GM23338 (cell line): ENCODE measurements around the gene L1CAM. TPM values are rescaled to one million over a fixed set of nuclear protein-coding genes. Genes with fewer than 3 reads are reported as not detected.

Source experiments
- ATAC-seq: fragments of 200-7000 bp; cut with Tn5 transposase; 3 replicates; pipeline ENCODE4 v1.9.1; 2020
- DNase-seq: peaks from one replicate; pipeline ENCODE4 v3.0.0-alpha.2; 2015; ENCODE audit warnings: low spot score
- H2AFZ ChIP-seq: fragments of 200-600 bp; sonication (generic); 2 replicates; pipeline ENCODE4 v1.8.0; 2016; ENCODE audit warnings: antibody characterized with exemption, mild to moderate bottlenecking, moderate library complexity
- H3F3A ChIP-seq: fragments of 200-600 bp; sonication (generic); replicated peaks from 2 replicates; pipeline ENCODE4 v1.8.0; 2017; ENCODE audit warnings: antibody characterized with exemption, mixed run types, low read depth
- H3K27ac ChIP-seq: fragments of 200-600 bp; sonication (generic); 2 replicates; pipeline ENCODE4 v1.6.1; 2016; ENCODE audit warnings: low read depth
- H3K27me3 ChIP-seq: fragments of 200-600 bp; sonication (generic); 2 replicates; pipeline ENCODE4 v1.8.0; 2016; ENCODE audit warnings: mild to moderate bottlenecking, mixed run types, moderate library complexity; ENCODE audit not compliant: insufficient read depth
- H3K36me3 ChIP-seq: fragments of 200-600 bp; sonication (generic); 2 replicates; pipeline ENCODE4 v1.8.0; 2016; ENCODE audit warnings: mild to moderate bottlenecking; ENCODE audit not compliant: insufficient read depth
- H3K4me1 ChIP-seq: fragments of 200-600 bp; sonication (generic); 2 replicates; pipeline ENCODE4 v1.8.0; 2016; ENCODE audit warnings: mild to moderate bottlenecking, moderate library complexity; ENCODE audit not compliant: insufficient read depth
- H3K4me2 ChIP-seq: fragments of 200-600 bp; sonication (generic); 2 replicates; pipeline ENCODE4 v1.7.1; 2017; ENCODE audit warnings: mixed run types
- H3K4me3 ChIP-seq: fragments of 200-600 bp; sonication (generic); 2 replicates; pipeline ENCODE4 v1.6.1; 2016; ENCODE audit warnings: mixed run types
- H3K79me2 ChIP-seq: fragments of 200-600 bp; sonication (generic); replicated peaks from 2 replicates; pipeline ENCODE4 v1.8.0; 2017; ENCODE audit warnings: mild to moderate bottlenecking; ENCODE audit not compliant: insufficient read depth
- H3K9me2 ChIP-seq: fragments of 200-600 bp; sonication (generic); 2 replicates; pipeline ENCODE4 v1.8.0; 2017; ENCODE audit not compliant: insufficient read depth
- H4K20me1 ChIP-seq: fragments of 200-600 bp; sonication (generic); replicated peaks from 2 replicates; pipeline ENCODE4 v1.8.0; 2017; ENCODE audit warnings: mild to moderate bottlenecking; ENCODE audit not compliant: insufficient read depth
- H3K27ac Mint-ChIP-seq: 2 replicates; pipeline ENCODE4 v1.8.0; 2020; ENCODE audit warnings: inconsistent platforms, mild to moderate bottlenecking, moderate library complexity, mixed read lengths
- H3K27me3 Mint-ChIP-seq: 3 replicates; pipeline ENCODE4 v1.8.0; 2022; ENCODE audit warnings: low read depth, mild to moderate bottlenecking, moderate library complexity, mixed read lengths, inconsistent platforms; ENCODE audit not compliant: insufficient read depth, poor library complexity
- H3K36me3 Mint-ChIP-seq: 3 replicates; pipeline ENCODE4 v1.8.0; 2021; ENCODE audit warnings: low read depth, mild to moderate bottlenecking, inconsistent platforms, moderate library complexity, mixed read lengths
- H3K4me1 Mint-ChIP-seq: 3 replicates; pipeline ENCODE4 v1.8.0; 2020; ENCODE audit warnings: mild to moderate bottlenecking, inconsistent platforms, mixed read lengths
- H3K4me3 Mint-ChIP-seq: 3 replicates; pipeline ENCODE4 v1.8.0; 2021; ENCODE audit warnings: moderate library complexity, mild to moderate bottlenecking, inconsistent platforms, mixed read lengths
- H3K9me3 Mint-ChIP-seq: 3 replicates; pipeline ENCODE4 v1.8.0; 2020; ENCODE audit warnings: moderate library complexity, mild to moderate bottlenecking, inconsistent platforms, mixed read lengths
- ETS1 ChIP-seq: IDR thresholded peaks from 2 replicates; pipeline ENCODE4 v1.6.1; 2016; ENCODE audit warnings: antibody characterized with exemption
- EZH2 ChIP-seq: fragments of 200-600 bp; sonication (generic); IDR thresholded peaks from one replicate; pipeline ENCODE4 v1.8.0; 2017; ENCODE audit warnings: antibody characterized with exemption, mild to moderate bottlenecking, low read depth; ENCODE audit not compliant: unreplicated experiment
- NANOG ChIP-seq: IDR thresholded peaks from 2 replicates; pipeline ENCODE4 v1.6.1; 2016; ENCODE audit warnings: antibody characterized with exemption, borderline replicate concordance
- POLR2AphosphoS5 ChIP-seq: IDR thresholded peaks from 2 replicates; pipeline ENCODE4 v1.6.1; 2016; ENCODE audit warnings: antibody characterized with exemption, low read depth
- REST ChIP-seq: IDR thresholded peaks from one replicate; pipeline ENCODE4 v1.6.1; 2018; ENCODE audit warnings: antibody characterized with exemption; ENCODE audit not compliant: unreplicated experiment
- ZNF114 ChIP-seq: fragments of 250-450 bp; sonication (Bioruptor Pico); IDR thresholded peaks from 2 replicates; pipeline ENCODE4 v1.5.0; 2020; ENCODE audit warnings: mild to moderate bottlenecking, moderate library complexity
- ZNF462 ChIP-seq: fragments of 250-450 bp; sonication (Bioruptor Pico); IDR thresholded peaks from 2 replicates; pipeline ENCODE4 v1.5.0; 2020; ENCODE audit warnings: mild to moderate bottlenecking, moderate library complexity
- polyA plus RNA-seq: library from polyadenylated mRNA; unstranded; fragments of >200 nt; fragmentation: Nextera tagmentation; extraction: Ambion mirVana; gene quantifications from 2 replicates; pipeline ENCODE4 v1.2.1, GENCODE V29; 2016
- total RNA-seq: library from RNA; depleted of rRNA; stranded (reverse); fragments of >200 nt; shearing (Covaris generic); gene quantifications from 2 replicates; pipeline ENCODE4 v1.2.3, GENCODE V29; 2014

L1CAM gene
- total and polyA plus RNA-seq, 2 experiments from 2014 or later, result 7.4 to 29.2 TPM

DNA sequence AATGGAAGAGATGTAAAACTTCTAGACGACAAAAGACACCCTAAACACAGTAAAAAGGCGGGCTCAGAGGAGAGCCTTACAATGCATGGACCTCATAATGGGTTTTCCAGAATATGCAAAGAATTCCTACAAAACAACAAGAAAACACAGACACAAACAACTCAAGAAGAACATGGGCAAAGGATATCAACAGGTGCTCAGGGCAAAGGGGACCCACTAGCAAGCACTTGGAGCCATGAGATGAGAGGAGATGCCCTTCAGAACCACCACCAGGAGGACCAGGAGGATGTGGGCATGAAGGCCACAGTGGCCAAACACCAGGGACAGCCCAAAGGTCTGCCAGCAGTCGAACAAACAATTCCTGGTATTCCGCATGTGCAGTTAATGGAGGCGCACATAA, 72.8 kb downstream of the L1CAM start (continued):
- TF ChIP-seq ZNF462 (CRISPR knock-in tag) (no peak), ETS1 (no peak), NANOG (no peak), REST (no peak)

DNA sequence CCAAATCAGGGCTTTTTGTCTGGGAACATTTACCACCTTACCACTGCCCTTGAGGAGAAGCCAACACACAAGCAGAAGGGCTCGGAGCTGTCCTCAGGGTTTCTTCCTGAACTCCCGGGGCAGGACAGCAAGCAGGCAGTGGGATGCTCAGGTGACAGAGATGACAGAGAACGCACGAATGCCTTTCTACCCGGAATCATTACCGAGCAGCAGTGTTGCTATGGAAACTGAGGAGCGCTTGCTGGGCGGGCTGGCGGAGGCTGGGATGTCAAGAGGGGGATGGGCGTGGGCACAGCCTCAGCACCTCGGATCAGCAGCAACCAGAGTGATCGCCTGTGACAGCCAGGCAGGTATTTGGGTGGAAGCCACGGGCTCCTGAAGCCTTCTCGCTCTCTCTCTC, 73.8 kb downstream of the L1CAM start:
- no peak for DNase-seq
- Histone ChIP-seq H3K36me3 (no peaks in the 10 kb centered on the region), H3K4me1 (peaks cover 20% of the 10 kb centered on the region), H4K20me1 (peaks cover 3% of the 10 kb centered on the region), H3K9me2 (no peaks in the 10 kb centered on the region), H3K4me3 (no peak overlapping the region), H2AFZ (no peak overlapping the region), H3K27ac (no peak overlapping the region), H3K4me2 (no peak overlapping the region), H3K27me3 (no peaks in the 10 kb centered on the region), H3K79me2 (peaks cover 88% of the 10 kb centered on the region), H3F3A (no peaks in the 10 kb centered on the region)
- TF ChIP-seq POLR2AphosphoS5 (no peak), EZH2 (no peak), REST (no peak), ZNF114 (CRISPR knock-in tag) (no peak), ETS1 (no peak)
- Mint-ChIP-seq H3K27me3 (peaks cover 10% of the 10 kb centered on the region), H3K4me1 (peaks cover 53% of the 10 kb centered on the region), H3K4me3 (no peak overlapping the region), H3K27ac (no peak overlapping the region), H3K36me3 (peaks cover 18% of the 10 kb centered on the region; the same call in 2 of the 3 replicates), H3K9me3 (no peaks in the 10 kb centered on the region)
- ATAC-seq, result peak; percentile 39
